ENCODE data around the gene PXMP4.
"Not testable (repeated sequence)": the region's sequence is repeated elsewhere in the genome, so short reads cannot be mapped to it uniquely, and the experiment has no call there.

PXMP4 gene, protein sequence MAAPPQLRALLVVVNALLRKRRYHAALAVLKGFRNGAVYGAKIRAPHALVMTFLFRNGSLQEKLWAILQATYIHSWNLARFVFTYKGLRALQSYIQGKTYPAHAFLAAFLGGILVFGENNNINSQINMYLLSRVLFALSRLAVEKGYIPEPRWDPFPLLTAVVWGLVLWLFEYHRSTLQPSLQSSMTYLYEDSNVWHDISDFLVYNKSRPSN

DNA sequence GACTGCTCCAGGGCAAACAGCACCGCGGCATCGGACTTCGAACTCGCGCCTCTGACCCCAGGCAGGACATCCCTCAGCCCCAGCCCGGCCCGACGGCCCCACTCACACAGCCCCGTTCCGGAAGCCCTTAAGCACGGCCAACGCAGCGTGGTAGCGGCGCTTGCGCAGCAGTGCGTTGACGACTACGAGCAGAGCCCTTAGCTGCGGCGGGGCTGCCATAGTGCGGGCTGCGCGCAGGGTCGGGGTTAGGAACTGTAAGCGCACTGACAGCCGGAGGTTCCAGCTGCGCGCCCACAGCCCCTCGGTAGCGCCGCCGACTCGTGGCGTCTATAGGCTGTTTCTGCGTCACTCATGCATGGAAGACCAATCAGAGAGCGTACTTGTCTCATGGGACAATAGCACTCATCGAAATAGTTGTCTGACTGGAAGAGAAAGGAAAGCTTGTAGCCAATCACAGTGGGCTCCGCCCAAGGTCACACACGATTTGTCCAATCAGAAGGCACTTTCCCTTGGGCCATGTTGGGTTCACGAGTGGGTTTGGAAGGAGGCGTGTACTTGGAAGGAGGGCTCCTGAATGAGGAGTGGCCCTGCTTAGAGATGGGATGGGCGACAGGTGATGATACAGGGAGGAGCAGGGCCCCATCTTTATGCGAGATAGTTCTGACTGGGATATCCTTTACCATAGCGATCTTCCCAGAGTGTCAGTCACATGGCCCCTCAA lies at the start of gene PXMP4:
PXMP4 (minus strand) TSS at position 322 of the 721 bp plus-strand sequence; CDS start at position 219, 103 bp downstream.
- DNase-seq (ENCODE audit: low read depth): peak; percentile 99

DNA sequence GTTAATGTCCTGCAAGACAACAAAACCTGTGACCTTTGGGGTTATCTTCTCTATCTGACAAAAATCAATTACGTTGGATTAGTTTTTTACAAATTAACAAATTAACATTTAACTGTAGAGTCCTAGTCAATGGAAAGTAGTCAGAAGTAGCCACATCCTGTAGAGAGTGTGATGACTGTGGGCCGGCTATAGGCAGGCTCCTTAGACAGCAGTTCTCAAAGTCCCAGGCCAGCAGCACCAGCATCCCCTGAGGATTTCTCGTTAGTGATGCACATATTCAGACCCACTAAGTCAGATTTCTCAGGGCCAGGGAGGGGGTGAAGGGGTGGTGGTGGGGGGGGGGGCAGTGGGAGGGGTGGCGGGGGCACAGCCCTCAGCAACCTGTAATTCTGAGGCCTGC lies 48.9 kb upstream of the PXMP4 start:
- no peak for DNase-seq (ENCODE audit: low read depth)

DNA sequence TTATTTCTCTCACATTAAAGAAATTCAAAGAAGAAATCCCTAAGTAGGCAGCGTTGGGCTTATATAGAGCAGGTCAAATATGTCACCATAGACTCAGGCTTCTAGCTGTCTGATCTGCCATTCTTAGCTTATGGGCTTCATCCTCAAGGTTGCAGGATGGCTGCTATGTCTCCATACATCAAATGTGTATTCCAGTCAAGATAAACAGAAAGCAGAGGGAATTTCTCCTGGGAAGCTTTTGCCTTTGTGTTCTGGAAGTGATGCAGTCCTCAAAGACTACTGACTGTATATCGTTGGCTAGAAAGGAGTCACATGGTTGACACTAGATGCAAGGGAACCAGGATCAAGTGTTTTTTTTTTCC lies 47.6 kb upstream of the PXMP4 start:
- DNase-seq (ENCODE audit: low read depth): no peak

DNA sequence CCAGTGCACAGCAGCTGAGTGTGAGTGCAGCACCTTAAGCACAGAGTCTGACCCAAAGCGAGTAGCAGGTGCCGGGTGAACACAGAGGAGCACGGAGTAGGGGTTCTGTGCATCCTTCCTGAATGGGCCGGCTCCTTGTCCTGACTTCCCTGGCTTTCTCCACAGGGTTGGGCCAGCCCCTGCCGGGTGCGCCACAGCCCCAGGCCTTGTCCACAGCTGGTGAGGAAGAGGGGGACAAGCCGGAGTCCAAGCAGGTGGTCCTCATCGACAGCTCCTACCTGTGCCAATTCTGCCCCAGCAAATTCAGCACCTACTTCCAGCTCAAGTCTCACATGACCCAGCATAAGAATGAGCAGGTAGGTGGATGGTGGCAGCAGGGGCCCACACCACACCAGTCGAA lies 46.6 kb upstream of the PXMP4 start:
- DNase-seq (ENCODE audit: low read depth): no peak

DNA sequence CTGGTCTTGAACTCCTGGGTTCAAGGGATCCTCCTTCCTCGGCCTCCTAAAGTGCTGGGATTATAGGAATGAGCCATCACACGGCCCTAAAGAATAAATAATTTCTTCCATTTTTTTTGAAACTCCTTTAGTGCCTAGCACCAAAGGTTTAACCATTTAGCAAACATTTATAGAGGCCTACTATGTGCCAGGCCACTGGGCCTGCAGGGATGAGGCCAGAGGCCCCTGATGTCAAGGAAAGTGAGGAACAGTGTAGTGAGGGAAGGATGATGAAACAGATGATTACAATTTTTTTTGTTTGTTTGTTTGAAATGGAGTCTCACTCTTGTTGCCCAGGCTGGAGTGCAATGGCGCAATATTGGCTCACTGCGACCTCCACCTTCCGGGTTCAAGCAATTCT lies 45.5 kb upstream of the PXMP4 start:
- no peak for DNase-seq (ENCODE audit: low read depth)

DNA sequence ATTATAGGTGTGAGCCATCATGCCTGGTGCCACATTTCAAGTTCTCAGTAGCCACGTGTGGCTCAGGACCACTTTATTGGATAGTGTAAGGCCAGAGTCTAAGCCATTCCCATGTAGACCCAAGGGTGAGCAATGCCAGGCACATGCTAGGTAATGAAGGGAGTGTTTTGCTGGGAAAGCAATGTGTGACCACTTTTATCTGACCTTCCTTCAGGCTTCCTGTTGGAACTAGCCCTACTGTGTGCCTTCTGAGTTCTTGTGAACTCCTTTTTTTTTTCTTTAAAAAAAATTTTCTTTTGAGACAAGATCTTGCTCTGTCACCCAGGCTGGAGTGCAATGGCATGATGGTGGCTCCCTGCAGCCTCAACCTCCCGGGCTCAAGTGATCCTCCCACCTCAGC lies 45.0 kb upstream of the PXMP4 start:
- DNase-seq (ENCODE audit: low read depth): no peak

DNA sequence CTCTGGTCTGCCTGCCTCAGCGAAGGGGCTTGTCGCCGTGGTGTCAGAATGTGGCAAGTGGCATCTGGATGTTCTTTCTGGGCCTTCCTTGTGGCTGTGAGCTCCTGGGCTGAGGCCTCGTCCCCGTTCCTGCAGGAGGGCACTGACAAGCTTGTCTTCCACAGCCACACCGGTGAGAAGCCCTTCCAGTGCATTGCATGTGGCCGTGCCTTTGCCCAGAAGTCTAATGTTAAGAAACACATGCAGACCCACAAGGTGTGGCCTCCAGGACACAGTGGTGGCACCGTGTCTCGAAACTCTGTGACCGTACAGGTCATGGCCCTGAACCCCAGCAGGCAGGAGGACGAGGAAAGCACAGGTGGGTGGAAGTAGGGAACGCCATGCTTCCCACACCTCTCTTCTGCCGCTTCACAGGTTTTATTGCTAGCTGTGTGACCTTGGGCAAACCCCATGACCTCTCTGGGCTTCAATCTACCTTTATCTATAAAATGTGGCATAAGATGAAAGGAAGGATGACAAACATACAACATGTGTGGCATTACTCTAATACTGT lies 41.7 kb upstream of the PXMP4 start:
- DNase-seq (ENCODE audit: low read depth): no peak

DNA sequence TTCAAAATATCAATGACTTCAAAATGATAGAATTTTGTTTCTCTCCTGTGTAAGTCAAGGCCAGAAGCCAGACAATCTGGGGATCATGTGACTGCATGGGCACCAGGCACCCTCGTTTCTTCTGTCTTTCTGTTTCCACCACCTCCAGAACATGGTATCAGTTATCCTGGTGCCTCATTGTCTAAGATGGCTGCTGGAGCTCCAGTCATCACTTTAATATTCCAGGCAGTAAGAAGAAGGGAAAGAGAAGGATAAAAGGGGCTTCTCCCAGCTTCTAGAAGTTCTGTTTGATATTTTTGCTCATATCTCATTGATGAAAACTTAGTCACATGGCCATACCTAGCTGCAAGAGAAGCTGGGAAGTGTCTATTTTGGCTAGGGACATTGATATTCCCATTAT lies 37.3 kb upstream of the PXMP4 start:
- DNase-seq (ENCODE audit: low read depth): no peak

DNA sequence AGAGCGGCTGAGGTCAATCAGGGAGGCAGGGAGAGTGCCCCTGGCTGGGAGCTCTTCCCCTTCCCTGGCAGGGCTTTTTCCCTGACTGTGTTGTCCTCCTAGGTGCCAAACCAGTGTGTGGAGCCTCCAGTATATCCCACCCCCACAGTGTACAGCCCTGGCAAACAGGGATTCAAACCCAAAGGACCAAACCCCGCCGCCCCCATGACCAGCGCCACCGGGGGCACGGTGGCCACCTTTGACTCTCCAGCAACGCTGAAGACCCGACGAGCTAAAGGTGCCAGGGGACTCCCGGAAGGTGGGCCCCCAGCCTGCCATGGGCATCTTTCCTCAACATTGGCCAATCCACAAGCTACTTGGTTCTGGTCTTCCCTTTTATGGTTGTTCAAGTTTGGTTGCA lies 36.9 kb upstream of the PXMP4 start:
- no peak for DNase-seq (ENCODE audit: low read depth)

DNA sequence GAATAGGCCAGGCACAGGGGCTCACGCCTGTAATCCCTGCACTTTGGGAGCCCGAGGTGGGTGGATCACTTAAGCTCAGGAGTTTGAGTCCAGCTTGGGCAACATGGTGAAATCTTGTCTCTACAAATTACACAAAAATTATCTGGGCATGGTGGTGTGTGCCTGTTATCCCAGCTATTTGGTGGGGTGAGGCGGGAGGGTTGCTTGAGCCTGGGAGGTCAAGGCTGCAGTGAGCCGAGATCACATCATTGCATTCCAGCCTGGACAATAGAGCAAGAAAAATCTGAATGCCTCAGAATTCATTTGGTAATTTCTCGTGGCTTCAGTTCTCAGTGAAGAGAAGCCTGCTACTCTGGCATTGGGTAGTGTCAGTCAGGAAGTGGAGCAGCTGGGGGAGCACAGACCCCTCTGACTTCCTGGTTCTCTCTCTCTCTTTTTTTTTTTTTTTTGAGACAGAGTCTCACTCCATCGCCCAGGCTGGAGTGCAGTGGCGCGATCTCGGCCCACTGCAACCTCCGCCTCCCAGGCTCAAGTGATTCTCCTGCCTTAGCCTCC lies 35.9 kb upstream of the PXMP4 start:
- not testable (repeated sequence) for DNase-seq (ENCODE audit: low read depth)

DNA sequence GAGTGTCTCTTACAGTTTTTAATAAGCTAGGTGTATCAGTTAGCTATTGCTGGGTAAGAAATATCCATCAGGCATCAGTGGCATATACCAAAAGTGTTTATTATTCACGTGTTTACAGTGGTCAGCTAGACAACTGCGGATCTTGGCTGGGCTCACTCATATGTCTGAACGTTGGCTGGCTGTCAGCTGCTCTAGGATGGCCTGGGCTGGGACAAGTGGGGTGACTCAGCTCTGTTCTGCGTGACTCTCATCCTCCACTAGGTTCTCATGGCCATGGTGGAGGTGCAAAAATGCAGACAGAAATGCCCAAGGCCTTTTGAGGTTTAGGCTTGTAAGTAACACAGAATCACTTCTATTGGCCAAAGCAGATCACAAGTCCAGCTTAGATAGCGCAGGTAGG lies 33.7 kb upstream of the PXMP4 start:
- peak; percentile 81 for DNase-seq (ENCODE audit: low read depth)

DNA sequence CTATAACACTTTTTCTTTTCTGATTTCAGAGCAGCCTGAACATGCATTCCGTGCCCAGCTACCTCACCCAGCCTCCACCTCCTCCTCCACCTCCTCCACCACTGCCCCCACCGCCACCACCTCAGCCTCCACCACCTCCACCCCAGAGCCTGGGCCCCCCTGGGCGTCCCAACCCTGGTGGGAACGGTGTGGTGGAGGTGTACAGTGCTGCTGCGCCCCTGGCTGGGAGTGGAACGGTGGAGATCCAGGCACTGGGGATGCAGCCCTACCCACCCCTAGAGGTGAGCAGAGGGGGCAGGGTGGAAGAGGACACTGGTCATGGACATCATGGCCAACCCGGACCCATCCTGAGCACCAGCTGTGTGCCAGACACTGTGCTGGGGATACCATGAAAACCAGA lies 33.0 kb upstream of the PXMP4 start:
- DNase-seq (ENCODE audit: low read depth): no peak

DNA sequence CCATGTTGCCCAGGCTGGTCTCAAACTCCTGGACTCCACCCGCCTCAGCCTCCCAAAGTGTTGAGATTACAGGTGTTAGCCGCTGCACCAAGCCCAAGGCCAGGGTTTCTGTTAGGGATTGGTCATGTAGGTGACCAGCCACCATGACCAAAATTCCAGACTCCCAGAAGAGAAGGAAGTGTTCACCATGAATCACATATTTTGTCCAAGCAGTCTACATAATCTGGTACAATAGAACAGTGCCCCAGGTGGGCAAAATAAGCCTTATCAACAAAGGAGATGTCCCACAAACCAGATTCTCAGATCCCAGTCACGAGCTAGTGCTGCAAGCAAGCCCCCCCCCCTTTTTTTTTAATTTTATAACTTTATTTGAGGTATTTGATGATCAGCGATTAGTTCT lies 31.7 kb upstream of the PXMP4 start:
- DNase-seq (ENCODE audit: low read depth): peak; percentile 13

DNA sequence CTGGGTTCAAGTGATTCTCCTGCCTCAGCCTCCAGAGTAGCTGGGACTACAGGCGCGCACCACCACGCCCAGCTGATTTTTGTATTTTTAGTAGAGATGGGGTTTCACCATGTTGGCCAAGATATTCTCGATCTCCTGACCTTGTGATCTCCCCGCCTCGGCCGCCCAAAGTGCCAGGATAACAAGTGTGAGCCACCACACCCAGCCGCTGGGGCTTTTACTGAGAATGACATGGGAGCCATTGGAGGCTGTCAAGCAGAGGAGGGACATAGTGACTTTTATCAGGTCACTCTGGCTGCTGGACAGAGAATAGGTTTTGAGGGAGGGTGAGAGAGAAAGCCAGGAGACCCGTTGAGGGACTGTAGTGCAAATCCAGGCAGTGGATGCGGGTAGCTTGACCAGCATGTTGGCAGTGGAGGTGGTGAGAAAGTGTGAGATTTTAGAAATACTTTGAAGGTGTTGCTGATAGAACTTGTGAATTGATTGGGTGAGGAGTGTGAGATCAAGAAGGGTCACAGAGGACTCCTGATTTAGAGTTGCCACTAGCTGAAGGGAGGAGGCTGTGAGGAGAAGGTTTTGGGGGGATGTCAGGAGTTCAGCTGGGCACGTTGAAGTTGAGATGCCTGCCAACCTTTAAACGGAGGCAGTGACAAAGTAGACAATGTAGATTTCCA lies 26.4 kb upstream of the PXMP4 start:
- no peak for DNase-seq (ENCODE audit: low read depth)

DNA sequence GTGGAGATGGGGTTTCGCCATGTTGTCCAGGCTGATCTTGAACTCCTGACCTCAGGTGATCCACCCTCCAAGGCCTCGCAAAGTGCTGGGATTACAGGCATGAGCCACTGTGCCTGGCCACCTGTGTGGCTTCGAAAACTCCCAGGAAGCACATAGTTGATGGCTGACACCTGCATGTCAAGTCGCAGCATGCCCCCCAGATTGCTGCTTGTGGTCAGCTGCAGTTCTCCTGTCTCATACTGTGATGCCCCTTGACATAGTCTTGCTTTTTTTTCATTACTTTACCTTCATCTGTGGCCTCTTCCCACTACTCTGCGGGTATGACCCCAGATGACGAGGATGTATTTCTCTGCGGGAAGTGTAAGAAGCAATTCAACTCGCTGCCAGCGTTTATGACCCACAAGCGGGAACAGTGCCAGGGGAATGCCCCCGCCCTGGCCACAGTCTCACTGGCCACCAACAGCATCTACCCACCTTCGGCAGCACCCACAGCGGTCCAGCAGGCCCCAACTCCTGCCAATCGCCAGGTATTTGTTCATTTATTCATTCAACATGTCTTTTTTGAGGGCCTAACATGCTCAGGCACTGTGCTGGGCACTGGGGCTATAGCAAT lies 24.8 kb upstream of the PXMP4 start:
- no peak for DNase-seq (ENCODE audit: low read depth)

DNA sequence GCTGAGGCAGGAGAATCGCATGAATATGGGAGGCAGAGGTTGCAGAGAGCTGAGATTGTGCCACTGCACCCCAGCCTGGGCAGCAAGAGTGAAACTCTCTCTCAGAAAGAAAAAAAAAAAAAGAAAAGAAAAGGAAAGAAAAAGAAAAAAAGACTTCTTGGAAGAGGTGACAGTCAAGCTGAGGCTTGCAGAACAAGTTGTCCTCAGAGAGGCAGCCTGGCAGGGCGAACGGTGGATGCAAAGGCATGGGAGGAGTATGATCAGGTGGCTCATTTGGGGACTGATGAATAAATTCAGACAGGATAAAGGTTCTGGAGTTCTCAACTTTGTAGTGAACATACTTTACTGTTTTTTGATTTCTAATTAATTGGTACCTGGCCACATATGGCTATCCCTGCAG lies 24.1 kb upstream of the PXMP4 start:
- no peak for DNase-seq (ENCODE audit: low read depth)

DNA sequence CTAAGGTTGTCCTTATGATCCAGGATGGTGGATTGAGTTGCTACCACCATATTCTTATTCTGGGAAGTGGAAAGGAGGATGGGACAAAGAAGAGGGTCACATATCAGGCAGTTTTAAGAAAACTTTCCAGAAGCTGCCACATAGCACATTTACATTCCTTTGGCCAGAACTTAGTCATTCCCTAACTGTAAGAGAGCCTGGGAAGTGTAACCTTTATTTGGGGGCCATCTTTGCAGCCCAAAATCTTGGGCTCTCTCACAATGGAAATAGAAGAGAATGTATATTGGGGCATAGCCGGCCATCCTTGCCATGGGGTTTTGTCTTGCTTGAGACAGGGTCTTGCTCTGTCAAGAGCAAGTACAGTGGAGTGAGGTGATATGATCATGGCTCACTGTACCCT lies 20.1 kb upstream of the PXMP4 start:
- no peak for DNase-seq (ENCODE audit: low read depth)

DNA sequence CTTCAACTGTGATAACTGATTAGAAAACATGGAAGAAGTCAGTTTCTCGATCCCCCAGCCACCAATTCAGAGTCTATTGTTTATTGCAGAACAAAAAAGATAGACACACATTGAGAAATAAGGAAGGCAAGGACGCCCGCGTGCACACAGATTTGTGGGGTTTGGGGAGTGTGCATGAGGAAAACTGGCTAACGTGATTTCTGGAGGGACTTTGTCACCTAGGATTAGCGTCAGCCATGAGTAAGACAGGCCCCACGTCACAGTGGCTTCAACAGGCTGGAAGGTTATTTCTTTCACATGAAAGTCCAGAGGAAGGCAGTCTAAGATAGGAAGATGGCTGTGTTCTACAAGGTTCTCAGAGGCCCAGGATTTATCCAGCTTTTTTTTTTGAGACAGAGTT lies 19.4 kb upstream of the PXMP4 start:
- no peak for DNase-seq (ENCODE audit: low read depth)

DNA sequence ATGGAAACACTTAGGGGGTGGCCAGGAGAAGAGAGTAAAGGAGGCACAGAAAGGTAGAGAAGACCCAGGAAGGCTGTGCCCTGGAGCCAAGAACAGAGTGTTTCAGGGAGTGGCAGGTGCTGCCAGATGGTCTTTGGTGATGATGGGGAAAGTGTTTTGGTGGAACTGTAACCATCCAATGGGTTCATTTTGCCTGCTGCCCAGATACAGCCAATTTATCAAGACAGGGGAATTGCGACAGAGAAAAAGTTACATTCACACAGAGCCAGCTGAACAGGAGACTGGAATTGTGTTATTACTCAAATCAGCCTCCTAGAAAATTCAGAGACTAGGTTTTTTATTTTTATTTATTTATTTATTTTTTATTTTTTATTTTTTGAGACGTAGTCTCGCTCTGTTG lies 16.9 kb upstream of the PXMP4 start:
- DNase-seq (ENCODE audit: low read depth): no peak

DNA sequence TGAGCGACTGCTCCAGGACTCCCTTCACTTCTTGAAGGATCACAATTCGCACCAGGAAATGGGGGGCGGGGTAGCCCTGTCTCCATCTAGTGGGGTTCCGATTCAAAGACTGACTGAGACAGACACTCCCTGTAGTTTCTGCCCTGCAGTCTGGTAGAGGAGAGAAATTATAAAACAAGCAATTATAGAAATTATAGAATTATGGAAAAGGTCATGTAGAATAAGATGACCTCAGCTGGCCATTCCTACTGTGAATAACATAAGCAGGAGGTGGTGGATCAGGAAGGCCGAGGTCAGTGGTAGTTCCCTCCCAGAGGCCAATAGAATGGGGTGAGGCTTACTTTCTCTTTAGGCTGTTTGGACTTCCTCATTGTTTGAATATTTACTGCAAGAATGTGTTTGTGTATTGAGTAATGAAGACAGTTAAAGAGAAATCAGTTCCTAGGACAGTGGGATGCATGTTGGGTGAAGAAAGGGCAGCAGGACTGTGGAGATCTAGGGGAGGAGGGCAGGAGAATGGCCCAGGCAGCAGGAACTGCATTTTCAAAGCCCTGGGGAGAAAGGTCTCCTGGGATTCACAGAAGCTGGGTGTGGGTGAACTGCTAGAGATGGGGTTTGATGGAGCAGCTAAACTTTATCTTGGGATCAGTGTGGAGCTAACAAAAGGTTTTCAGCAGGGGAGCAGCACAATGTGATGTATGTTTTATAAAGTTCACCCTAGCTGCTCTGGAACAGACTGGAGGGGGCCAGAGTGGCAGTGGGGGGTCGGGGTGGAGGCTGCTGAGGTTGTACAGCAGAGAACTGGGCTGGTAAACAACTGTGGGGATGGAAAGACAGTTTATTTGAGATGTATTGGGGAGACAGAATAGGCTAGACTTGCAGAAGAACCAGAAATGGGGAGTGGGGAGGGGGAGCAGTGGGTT lies 13.8 kb upstream of the PXMP4 start:
- DNase-seq (ENCODE audit: low read depth): peak; percentile 79

All from ELR (cell line).